BE2C (cell line): ENCODE results near the gene KDM2A.
A peak's percentile ranks its signal among the peaks of the same experiment; 100 is the strongest.

Experiments
- DNase-seq: peaks from one replicate; pipeline ENCODE4 v3.0.0-alpha.2; 2020
- H3K27me3 ChIP-seq: fragments of 250-450 bp; sonication (Bioruptor Pico); 2 replicates; pipeline ENCODE4 v1.5.1; 2020; ENCODE audit warnings: mild to moderate bottlenecking
- H3K36me3 ChIP-seq: fragments of 250-450 bp; sonication (Bioruptor Pico); 2 replicates; pipeline ENCODE4 v1.5.1; 2020; ENCODE audit warnings: mild to moderate bottlenecking
- H3K4me1 ChIP-seq: fragments of 250-450 bp; sonication (Bioruptor Pico); 2 replicates; pipeline ENCODE4 v1.5.1; 2020
- H3K4me3 ChIP-seq: 2 replicates; pipeline ENCODE4 v1.5.1; 2011; ENCODE audit warnings: low read depth, low read length
- H3K9me3 ChIP-seq: fragments of 250-450 bp; sonication (Bioruptor Pico); 2 replicates; pipeline ENCODE4 v1.5.1; 2020
- TF ChIP-seq, protein P1 (sequence below): IDR thresholded peaks from 2 replicates; pipeline ENCODE4 v1.5.1; 2012; ENCODE audit warnings: mild to moderate bottlenecking, low read depth, low read length

KDM2A gene

DNA sequence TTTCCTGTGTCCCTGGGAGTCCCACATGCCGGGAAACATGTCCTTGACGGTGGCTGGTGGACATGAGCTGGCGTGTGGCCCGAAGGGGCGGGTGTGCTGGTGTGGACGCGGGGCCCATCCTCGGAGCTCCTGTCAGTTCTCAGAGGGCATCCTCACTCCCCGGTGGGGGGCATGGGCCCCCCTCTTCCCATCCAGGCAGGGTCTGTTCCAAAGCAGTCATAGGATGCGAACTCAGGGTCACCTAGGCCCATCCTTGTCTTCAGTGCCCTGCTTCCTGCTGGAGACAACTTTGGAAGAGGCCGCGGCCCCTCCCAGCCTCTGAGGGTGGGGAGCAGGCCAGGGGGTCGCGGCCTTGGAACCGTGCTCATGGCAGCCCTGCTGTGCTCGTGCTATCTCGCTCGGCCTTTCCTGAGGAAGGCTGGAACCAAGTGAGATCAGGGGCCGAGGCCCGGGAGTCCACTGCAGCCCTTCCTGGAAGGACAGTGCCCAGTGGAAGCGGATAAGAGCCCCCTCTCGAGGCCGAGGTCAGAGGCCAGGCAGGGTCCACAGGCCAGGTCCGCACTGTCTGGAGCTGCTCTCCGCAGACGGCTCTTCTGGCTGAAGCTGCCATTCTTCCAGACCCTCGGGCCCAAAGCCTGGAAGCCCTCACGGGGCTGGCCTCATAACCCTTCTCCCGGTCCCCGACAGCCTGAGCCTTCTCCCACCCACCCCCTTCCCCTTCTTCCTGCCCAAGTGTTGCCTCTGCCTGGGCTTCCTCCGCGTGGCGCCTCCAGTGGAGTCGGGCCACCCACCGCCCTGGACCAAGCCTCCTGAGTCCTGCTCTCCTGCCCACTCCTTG lies 155.9 kb downstream of the KDM2A start:
- Histone ChIP-seq H3K4me1 (peaks cover 44% of the 10 kb centered on the region), H3K27me3 (no peaks in the 10 kb centered on the region), H3K9me3 (no peaks in the 10 kb centered on the region), H3K36me3 (peaks cover 33% of the 10 kb centered on the region), H3K4me3 (no peak overlapping the region)
- peak; percentile 6 for DNase-seq
- TF ChIP-seq, protein P1, sequence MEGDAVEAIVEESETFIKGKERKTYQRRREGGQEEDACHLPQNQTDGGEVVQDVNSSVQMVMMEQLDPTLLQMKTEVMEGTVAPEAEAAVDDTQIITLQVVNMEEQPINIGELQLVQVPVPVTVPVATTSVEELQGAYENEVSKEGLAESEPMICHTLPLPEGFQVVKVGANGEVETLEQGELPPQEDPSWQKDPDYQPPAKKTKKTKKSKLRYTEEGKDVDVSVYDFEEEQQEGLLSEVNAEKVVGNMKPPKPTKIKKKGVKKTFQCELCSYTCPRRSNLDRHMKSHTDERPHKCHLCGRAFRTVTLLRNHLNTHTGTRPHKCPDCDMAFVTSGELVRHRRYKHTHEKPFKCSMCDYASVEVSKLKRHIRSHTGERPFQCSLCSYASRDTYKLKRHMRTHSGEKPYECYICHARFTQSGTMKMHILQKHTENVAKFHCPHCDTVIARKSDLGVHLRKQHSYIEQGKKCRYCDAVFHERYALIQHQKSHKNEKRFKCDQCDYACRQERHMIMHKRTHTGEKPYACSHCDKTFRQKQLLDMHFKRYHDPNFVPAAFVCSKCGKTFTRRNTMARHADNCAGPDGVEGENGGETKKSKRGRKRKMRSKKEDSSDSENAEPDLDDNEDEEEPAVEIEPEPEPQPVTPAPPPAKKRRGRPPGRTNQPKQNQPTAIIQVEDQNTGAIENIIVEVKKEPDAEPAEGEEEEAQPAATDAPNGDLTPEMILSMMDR: no peak

DNA sequence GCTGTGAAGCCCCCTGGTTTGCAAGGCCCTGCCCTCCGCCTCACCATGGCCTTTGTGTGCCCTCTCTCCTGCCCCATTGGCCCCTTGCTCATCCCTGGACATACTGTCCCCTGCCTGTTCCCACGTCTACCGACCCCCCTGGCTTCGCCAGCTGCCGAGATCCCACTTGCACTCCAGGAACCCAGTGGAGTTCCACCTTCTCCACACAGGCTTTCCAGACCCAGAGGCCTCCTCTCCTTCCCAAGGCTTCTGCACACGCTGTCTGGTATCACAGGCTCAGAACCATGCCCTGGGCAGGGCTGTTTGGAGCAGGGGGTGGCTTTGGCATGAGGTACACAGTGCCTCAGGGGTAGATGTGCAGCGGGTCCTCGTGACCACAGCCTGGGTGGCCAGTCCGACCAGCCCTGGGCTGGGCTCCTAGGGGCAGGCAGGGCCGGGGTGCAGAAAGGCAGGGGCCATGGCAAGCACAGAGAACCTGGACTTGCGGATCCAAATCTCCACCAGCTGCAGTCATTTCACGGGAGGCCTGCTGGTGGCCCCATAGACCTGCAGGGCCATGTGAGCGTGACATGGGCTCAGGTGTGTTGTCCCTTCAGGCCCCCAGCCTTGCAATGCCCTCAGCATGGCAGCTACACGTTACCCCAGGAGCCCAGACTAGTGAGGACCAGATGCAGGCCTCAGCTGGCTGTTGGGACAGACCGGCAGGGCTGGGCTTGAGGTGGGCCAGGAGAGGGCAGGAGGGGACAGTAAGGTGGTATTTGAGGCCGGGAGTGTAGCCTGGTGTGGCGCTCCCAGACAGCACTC lies 156.7 kb downstream of the KDM2A start:
- peaks cover 38% of the 10 kb centered on the region for H3K36me3 ChIP-seq
- TF ChIP-seq, protein P1: no peak
- peaks cover 36% of the 10 kb centered on the region for H3K4me1 ChIP-seq
- H3K4me3 ChIP-seq: no peak overlapping the region
- DNase-seq: peak; percentile 8
- H3K27me3 ChIP-seq: no peaks in the 10 kb centered on the region
- no peaks in the 10 kb centered on the region for H3K9me3 ChIP-seq

DNA sequence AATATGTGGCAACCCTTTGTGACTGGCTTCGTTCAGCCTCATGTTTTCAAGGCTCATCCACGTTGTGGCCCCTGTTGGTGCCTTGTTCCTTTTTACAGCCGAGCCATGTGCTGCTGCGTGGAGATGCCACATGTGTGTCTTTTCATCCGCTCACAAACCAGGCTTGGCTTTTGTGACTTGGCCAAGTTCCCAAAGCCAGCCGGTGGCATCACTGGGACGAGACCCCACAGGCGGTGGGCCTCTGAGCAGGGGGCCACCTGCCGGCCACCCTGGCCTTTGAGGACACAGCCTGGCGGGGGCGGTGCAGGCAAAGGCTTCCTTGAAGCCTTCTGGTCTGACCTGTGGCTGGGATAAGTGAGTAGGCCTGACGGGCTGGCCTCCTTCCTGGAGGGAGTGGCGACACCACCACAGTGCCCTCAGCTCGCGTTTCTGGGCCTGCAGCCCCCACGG lies 157.7 kb downstream of the KDM2A start:
- H3K9me3 ChIP-seq: no peaks in the 10 kb centered on the region
- H3K4me3 ChIP-seq: peak overlapping the region; percentile 47
- H3K36me3 ChIP-seq: peaks cover 45% of the 10 kb centered on the region
- peak; percentile 88 for DNase-seq
- H3K27me3 ChIP-seq: no peaks in the 10 kb centered on the region
- TF ChIP-seq, protein P1: peak; percentile 58
- H3K4me1 ChIP-seq: peaks cover 27% of the 10 kb centered on the region

DNA sequence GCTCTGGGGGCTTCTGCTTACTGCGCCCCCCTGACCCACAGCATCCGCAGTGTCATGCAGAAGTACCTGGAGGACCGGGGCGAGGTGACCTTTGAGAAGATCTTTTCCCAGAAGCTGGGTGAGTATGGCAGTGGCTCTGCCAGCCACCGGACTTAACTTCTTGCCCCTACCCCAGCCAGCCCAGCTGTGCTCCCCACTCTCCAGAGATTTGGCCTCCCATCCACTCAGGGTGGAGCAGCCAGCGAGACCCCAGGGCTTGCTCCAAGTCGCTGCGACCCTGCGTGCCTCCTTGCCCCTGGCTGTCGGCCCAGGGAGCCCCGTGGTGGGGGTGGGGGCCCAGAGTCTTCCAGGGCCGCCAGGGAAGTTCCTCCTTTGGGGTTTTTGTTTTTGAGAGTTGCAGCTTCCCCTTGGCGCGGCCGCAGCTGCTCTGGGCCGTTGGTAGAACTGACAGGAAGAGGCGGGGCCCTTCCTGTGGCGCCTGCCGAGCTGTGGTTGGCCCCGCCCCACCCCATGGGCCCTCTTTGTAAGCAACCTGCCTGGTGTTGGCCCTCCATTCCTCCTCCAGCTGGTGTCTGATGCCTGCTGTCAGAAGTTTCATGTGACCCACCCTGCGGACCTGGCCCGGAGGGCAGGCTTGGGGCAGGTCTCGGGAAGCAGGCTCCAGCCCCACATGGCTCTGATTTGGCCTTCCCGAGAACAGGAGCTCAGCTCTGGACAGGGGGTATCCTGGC lies 158.3 kb downstream of the KDM2A start:
- Histone ChIP-seq H3K4me1 (peaks cover 24% of the 10 kb centered on the region), H3K9me3 (no peaks in the 10 kb centered on the region), H3K27me3 (no peaks in the 10 kb centered on the region), H3K36me3 (peaks cover 45% of the 10 kb centered on the region), H3K4me3 (peak overlapping the region; percentile 47)
- TF ChIP-seq, protein P1: no peak
- peak; percentile 84 for DNase-seq

DNA sequence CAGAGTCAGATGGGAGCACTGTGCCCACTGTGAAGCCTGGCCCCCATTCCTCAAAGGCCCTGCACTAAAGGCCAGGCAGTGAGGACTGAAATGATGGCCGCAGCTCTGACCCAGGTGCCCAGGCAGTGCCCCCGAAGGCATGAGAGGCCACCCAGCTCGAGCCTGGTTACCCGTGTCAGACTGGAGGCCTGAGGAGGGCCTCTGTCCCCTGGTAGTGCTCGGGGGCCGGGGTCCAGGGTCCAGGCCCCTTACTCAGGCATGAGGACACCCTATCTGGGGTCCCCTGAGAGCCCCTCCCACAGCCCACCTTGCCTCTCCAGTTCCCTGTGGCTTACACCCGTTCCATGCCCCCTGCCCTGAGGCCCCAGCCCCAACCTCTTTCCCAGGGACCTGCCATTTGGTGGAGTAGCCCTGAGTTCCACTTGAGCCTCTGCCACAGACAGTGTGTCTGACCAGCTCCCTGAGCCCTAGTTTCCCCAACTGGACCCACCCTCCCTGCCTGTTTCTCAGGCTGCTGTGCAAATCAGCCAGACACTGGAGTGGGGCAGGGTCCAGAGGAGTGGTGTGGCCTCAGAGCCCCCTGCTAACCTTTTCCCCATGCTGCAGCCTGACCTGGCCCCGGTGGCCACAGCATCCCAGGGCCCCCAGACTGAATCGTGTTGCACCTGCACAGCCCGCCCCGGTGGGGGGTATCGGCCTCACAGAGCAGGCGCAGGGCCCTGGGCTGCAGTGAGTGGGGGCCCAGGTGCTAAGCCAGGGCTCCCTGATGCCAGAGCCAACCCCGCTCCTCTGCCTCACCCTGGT lies 159.3 kb downstream of the KDM2A start:
- TF ChIP-seq, protein P1: no peak
- H3K27me3 ChIP-seq: no peaks in the 10 kb centered on the region
- H3K4me1 ChIP-seq: peaks cover 24% of the 10 kb centered on the region
- H3K36me3 ChIP-seq: peaks cover 53% of the 10 kb centered on the region
- H3K9me3 ChIP-seq: no peaks in the 10 kb centered on the region
- no peak for DNase-seq
- no peak overlapping the region for H3K4me3 ChIP-seq
